Small intestine (tissue), 7 donors: ENCODE measurements around the gene NCBP2. TPM values are rescaled to one million over a fixed set of nuclear protein-coding genes. Genes with fewer than 3 reads are reported as not detected.

Experiments used
- DNase-seq, 2 donors: peaks; one replicate each; pipeline versions ENCODE4 v3.0.0 to v3.0.0-alpha.2; 2013
- FAIRE-seq: peaks from 2 replicates; lab custom pipeline; 2012; peaks lifted over from hg19 to GRCh38; lab: Jason Lieb, UNC
- H3K27ac ChIP-seq, 3 donors: one replicate each; pipeline ENCODE4 v1.5.1; 2013; ENCODE audit warnings: low read length in 2 of 3, mild to moderate bottlenecking in 2 of 3, control low read depth in 1 of 3, inconsistent platforms in 1 of 3, low read depth in 1 of 3, moderate library complexity in 1 of 3
- H3K27me3 ChIP-seq, 3 donors: one replicate each; pipeline ENCODE4 v1.6.1; 2013; ENCODE audit warnings: low read length in 3 of 3, inconsistent platforms in 1 of 3; ENCODE audit not compliant: control insufficient read depth in 3 of 3, insufficient read depth in 3 of 3
- H3K36me3 ChIP-seq, 3 donors: one replicate each; pipeline ENCODE4 v1.6.1; 2013; ENCODE audit warnings: low read length in 3 of 3, inconsistent platforms in 1 of 3, low read depth in 1 of 3, mild to moderate bottlenecking in 1 of 3, moderate library complexity in 1 of 3; ENCODE audit not compliant: control insufficient read depth in 3 of 3, insufficient read depth in 2 of 3
- H3K4me1 ChIP-seq, 3 donors: one replicate each; pipeline ENCODE4 v1.6.1; 2013; ENCODE audit warnings: low read length in 2 of 3, inconsistent platforms in 1 of 3, low read depth in 1 of 3, mild to moderate bottlenecking in 1 of 3, moderate library complexity in 1 of 3; ENCODE audit not compliant: control insufficient read depth in 3 of 3, insufficient read depth in 2 of 3
- H3K4me3 ChIP-seq, 3 donors: one replicate each; pipeline ENCODE4 v1.5.1; 2013; ENCODE audit warnings: low read length in 3 of 3, control low read depth in 1 of 3, inconsistent platforms in 1 of 3, low read depth in 1 of 3, mild to moderate bottlenecking in 1 of 3, moderate library complexity in 1 of 3
- H3K9me3 ChIP-seq, 2 donors: one replicate each; pipeline ENCODE4 v1.6.1; 2013; ENCODE audit warnings: low read depth in 1 of 2, low read length in 1 of 2; ENCODE audit not compliant: control insufficient read depth in 2 of 2, insufficient read depth in 1 of 2
- WGBS, 3 donors: extraction: QIAGEN DNeasy Blood & Tissue Kit; methylation state at CpG; one replicate each; pipeline ENCODE4 v1.1.7; 2013; 5-methylcytosine and 5-hydroxymethylcytosine counted together
- polyA plus RNA-seq, 4 donors: library from polyadenylated mRNA; stranded (reverse) in 3 of 4; unstranded in 1 of 4; fragments of 200-250 nt in 3 of 4; fragments of 120-200 nt in 1 of 4; gene quantifications; one replicate each; pipeline versions ENCODE4 v1.2.1 to v1.2.3, GENCODE V29; 2013
- donor health status: healthy with polysubstance abuse.
- donor health status: control.
- donor health status: control.
- donor health status: Bipolar disorder and iron deficiency.
- donor health status: healthy.

Gene NCBP2
- polyA plus RNA-seq, 4 donors, result 28.6 to 111 (median 38.1) TPM

GRCh38 chr3:196896229-196896628, 46.1 kb downstream of the NCBP2 start:
- Histone ChIP-seq H3K36me3 (peaks cover 0 to 17% (median 0%) of the 10 kb centered on the region in 3 donors), H3K27me3 (no peaks in the 10 kb centered on the region), H3K4me1 (no peaks in the 10 kb centered on the region), H3K27ac (no peak overlapping the region), H3K4me3 (no peak overlapping the region), H3K9me3 (no peaks in the 10 kb centered on the region)
- 96 to 98% (median 97%) methylated on average over 6 of the region's 6 CpGs for WGBS, 3 donors
- DNase-seq (no peak), FAIRE-seq (no peak)

- Histone ChIP-seq H3K27me3 (no peaks in the 10 kb centered on the region), H3K9me3 (no peaks in the 10 kb centered on the region), H3K4me3 (no peak overlapping the region), H3K36me3 (peaks cover 0 to 12% (median 0%) of the 10 kb centered on the region in 3 donors), H3K4me1 (no peaks in the 10 kb centered on the region), H3K27ac (no peak overlapping the region)
- DNase-seq (no peak), FAIRE-seq (no peak)
- WGBS, 3 donors, result 94 to 98% (median 97%) methylated on average over 12 to 13 of the region's 13 CpGs
These were observed 47.6 kb downstream of the NCBP2 start for GRCh38 chr3:196894557-196895295.

GRCh38 chr3:196889844-196890708, 52.3 kb downstream of the NCBP2 start:
- Histone ChIP-seq H3K4me3 (no peak overlapping the region), H3K36me3 (peaks cover 6 to 20% (median 8%) of the 10 kb centered on the region in 3 donors), H3K9me3 (no peaks in the 10 kb centered on the region), H3K4me1 (no peaks in the 10 kb centered on the region), H3K27me3 (no peaks in the 10 kb centered on the region), H3K27ac (no peak overlapping the region)
- DNase-seq, result no peak
- FAIRE-seq, result no peak
- 94 to 97% (median 95%) methylated on average over 6 of the region's 6 CpGs for WGBS, 3 donors

DNA sequence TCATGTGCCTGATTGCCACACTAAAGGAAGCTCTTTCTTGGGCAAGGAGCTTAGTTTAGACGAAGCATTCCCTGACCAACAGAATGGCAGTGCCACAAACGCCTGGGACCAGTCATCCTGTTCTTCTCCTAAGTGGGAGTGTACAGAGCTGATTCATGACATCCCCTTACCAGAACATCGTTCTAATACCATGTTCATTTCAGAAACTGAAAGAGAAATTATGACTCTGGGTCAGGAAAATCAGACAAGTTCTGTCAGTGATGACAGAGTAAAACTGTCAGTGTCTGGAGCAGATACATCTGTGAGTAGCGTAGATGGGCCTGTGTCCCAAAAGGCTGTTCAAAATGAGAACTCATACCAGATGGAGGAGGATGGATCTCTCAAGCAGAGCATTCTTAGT, 56.2 kb downstream of the NCBP2 start:
- 47 to 60% (median 53%) methylated on average over 4 of the region's 4 CpGs for WGBS, 3 donors
- Histone ChIP-seq H3K4me3 (no peak overlapping the region), H3K9me3 (no peaks in the 10 kb centered on the region), H3K4me1 (no peaks in the 10 kb centered on the region), H3K27me3 (no peaks in the 10 kb centered on the region), H3K27ac (no peak overlapping the region), H3K36me3 (peaks cover 6 to 16% (median 8%) of the 10 kb centered on the region in 3 donors)
- FAIRE-seq (no peak), DNase-seq (no peak)

Other genes starting within 250 kb of the NCBP2 start
- gene CEP19, start 230.3 kb downstream of the NCBP2 start, polyA plus RNA-seq, result 1 to 10 TPM in 1 of 4 donors, under 1 TPM in 2, not detected in 1; 0.22 to 1.6 (median 0.75) TPM
- gene PIGX, start 230.2 kb downstream of the NCBP2 start, polyA plus RNA-seq, result 10 to 100 TPM; 11.9 to 26.6 (median 13.2) TPM
- gene PAK2, start 202.7 kb downstream of the NCBP2 start, polyA plus RNA-seq, result 10 to 100 TPM; 22.9 to 41.9 (median 24.5) TPM
- 10 to 100 TPM in 1 of 4 donors, 1 to 10 TPM in 3; 4.9 to 20.3 (median 5.4) TPM for gene SENP5, start 74.6 kb downstream of the NCBP2 start, polyA plus RNA-seq
- 10 to 100 TPM in 1 of 4 donors, 1 to 10 TPM in 3; 1.1 to 78.4 (median 2.9) TPM for gene PIGZ, start 26.3 kb upstream of the NCBP2 start, polyA plus RNA-seq
- gene MELTF, start 87.3 kb upstream of the NCBP2 start, polyA plus RNA-seq, result 100 to 1,000 TPM in 1 of 4 donors, 1 to 10 TPM in 3; 6.5 to 480 (median 8.4) TPM